GM18526 (cell line): ENCODE measurements around the gene HES1.

ENCODE experiments used
- POLR2A ChIP-seq: IDR thresholded peaks from 3 replicates; pipeline ENCODE4 v1.6.1; 2011; ENCODE audit not compliant: insufficient read length; ENCODE audit errors: extremely low read depth

Gene HES1

DNA sequence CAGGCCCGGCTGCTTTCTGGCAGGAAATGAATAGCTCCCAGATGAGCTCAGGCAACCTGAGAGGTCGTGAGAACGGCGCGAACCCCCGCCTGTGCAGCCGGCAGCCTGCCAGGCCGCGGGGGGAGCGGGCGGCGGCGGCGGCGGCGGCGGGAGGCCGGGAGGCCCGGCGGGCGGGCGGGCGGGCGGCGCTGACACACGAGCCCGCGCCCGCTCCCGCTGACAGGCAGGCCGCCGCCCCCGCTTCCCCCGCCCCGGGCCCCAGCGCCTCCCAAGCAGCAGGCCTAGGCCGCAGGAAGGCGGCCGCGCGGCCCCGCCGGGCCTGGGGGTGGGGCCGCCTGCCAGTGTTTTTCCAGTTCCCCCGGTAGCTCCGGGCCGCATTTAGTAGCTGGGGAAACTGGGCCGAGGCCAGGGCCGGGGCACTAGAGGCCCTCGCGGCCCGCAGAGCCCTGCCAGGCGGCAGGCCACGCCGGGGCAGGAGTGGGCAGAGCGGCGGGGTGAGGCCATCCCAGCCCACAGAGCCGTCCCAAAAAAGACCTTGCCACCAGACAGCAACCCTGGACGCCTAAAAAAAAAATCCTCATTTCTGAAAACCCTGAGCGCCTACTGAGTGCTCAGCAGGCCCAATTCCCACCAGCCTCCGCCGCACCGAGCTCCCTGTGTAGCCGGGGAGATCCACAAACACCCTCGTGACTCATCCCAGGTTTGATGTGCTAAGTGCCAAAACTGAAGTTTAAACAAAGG lies 5.6 kb downstream of the HES1 start:
- TF ChIP-seq POLR2A = peak; percentile 25

GRCh38 chr3:194142156-194142910 lies 6.4 kb downstream of the HES1 start:
- TF ChIP-seq POLR2A = no peak

DNA sequence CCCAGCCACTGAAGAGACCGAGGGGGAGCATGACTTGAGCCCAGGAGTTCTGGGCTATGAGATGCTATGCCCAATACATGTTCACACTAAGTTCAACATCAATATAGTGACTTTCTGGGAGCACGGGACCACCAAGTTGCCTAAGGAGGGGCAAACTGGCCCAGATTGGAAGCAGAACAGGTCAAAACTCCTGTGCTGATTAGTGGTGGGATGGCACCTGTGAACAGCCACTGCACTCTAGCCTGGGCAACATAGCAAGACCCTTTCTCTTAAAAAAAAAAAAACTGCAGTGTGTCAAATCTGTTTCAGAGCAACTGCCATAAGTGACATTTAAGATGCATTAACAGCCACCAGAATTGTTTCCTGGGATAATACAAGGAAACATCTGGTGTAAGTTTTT lies 9.8 kb downstream of the HES1 start:
- TF ChIP-seq POLR2A = no peak

GRCh38 chr3:194147679-194148078 lies 11.7 kb downstream of the HES1 start:
- TF ChIP-seq POLR2A = no peak

- no peak for TF ChIP-seq POLR2A
These were observed 12.4 kb downstream of the HES1 start for GRCh38 chr3:194148383-194148782.

DNA sequence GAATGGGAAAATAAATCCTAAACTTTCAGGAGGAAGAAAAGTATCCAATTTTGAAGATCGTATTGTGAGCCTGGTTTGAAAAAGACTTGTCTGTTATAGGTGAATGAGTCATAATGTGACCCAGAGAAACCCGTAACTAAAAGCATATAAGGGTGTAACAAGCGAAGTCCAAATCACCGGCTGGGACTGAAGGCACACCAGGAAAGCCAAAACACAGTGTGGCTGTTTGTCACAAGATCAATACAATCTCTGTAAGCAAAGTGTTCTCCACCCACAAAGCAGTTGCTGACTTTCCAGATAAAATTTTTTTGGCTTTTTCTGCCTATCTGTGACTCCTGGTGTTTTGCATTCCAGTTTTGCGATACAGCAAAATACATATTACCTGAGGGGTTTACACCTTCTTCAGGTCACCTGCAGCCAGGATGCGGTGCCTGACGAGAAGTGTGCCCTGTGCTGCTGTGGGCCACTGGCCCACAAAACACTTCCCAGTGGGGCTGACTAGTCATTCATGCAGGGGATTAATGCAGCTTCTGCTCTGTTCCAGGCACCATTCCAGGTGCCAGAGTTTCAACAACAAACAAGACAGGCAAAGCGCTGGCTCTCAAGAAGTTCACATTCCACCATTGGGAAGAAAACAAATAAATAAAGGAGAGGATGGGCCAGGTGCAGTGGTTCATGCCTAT lies 14.4 kb downstream of the HES1 start:
- TF ChIP-seq POLR2A = no peak

- TF ChIP-seq POLR2A = no peak
These were observed 18.4 kb downstream of the HES1 start for GRCh38 chr3:194154346-194154745.

GRCh38 chr3:194156095-194156494 lies 20.1 kb downstream of the HES1 start:
- no peak for TF ChIP-seq POLR2A

DNA sequence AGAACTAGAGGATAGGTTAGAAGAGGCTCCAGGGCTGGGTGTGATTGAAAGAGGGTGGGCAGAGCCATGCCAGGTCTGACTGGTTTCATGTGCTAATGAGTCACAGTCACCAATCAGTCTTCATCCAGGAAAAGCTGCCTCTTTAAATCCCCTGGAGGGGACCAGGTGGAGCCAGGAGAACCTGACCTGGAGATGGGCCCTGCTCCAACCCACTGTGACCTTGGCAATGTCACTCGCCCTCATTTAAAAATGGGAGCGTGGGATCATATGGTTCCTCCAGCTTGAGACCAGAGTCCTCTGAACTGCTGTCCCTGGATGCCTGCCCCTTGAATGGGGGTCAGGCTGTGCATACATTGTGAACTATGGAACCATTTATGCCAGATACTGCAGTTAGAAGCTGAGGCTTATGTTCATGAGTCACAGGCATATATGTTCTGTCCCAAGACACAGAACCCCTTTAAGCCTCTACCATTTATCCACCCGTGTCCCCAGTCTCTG lies 23.0 kb downstream of the HES1 start:
- no peak for TF ChIP-seq POLR2A

DNA sequence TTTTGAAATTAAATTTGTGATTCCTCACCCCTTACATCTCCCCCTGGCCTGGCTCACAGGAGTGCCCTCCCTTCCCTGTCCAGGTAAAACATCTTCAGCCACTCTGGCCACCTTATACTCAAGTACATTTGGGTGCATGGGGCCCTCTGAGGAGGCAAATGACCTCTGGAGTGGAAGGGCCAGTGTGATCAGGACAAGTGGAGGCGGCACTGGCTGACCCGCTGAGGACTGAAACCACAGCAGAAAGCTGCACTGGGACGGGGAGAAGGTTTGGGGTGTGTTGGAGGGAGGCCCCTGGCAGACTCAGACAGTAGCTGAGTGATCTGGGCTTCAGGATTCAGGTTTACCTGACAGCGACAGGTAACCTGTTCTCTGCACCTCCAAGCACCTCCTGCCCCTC lies 24.2 kb downstream of the HES1 start:
- TF ChIP-seq POLR2A = no peak

DNA sequence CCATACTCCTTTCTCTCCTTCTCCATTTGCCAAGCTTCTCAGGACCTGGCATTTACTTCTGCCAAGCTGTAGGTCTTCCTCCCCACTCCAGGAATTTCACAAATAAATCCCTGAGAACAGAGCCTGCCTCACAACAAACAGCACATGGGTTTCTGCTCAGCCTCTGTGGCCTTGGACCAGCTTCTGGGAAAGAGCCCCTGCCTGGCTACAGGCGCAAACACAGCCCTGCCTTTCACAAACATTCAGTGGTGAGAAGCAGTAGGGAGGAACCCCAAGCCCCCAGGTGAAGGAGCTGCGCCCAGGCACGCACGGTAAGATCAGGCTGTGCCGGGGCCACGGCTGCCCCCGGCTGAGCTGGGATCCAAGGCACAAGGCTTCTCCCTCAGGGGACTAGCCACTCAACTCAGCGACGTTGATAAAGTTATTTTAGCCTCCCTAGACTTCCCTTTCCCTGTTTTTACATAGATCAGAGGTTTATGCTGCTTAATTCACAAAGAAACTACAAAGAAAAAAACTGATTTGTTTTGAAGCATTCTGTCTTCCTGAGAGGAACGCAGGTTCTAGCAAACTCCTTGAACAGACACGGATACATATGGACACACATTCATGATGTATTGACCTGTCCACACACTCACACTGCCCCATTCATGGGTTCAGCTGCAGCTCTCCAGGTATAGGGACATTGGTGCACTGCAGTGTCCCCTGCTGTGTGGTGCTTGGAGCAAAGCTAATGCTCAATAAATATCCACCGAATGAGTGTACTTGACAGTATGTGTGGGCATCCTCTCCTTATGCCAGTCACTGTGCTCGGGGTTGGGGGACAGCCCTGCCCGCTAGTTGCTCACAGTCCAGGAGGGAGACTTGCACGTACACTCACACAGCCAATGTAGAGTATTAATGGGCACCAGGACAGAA lies 25.4 kb downstream of the HES1 start:
- TF ChIP-seq POLR2A = no peak

GRCh38 chr3:194162070-194162678 lies 26.2 kb downstream of the HES1 start:
- no peak for TF ChIP-seq POLR2A

GRCh38 chr3:194162817-194163584 lies 27.1 kb downstream of the HES1 start:
- TF ChIP-seq POLR2A = no peak

DNA sequence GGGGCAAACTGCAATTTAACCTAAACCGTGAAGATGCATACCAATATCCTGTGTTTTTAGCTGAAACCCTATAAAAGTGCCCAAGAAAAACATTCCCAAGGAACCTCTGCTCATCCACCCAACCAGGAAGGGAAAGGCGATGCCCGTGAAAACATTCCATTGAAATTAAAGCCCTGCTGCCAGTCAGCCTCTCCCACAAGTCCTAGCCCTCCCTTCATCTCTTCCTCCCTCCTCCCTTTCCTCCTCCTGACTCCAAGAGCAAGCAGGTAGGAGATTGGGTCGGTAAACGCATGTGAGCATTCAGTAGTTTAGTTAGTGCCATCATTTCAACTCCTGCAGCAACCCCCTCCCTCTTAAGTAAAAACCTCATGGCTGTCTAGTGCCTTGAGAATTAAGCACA lies 27.7 kb downstream of the HES1 start:
- no peak for TF ChIP-seq POLR2A
